Inferior parietal cortex (tissue), 1 donor: ENCODE measurements around the gene ALOX12.
"Not testable (repeated sequence)": the region's sequence is repeated elsewhere in the genome, so short reads cannot be mapped to it uniquely, and the experiment has no call there.

Experiments used
- DNase-seq: peaks from one replicate; pipeline ENCODE4 v3.0.0-alpha.2; 2016; ENCODE audit errors: extremely low spot score

Gene ALOX12, protein sequence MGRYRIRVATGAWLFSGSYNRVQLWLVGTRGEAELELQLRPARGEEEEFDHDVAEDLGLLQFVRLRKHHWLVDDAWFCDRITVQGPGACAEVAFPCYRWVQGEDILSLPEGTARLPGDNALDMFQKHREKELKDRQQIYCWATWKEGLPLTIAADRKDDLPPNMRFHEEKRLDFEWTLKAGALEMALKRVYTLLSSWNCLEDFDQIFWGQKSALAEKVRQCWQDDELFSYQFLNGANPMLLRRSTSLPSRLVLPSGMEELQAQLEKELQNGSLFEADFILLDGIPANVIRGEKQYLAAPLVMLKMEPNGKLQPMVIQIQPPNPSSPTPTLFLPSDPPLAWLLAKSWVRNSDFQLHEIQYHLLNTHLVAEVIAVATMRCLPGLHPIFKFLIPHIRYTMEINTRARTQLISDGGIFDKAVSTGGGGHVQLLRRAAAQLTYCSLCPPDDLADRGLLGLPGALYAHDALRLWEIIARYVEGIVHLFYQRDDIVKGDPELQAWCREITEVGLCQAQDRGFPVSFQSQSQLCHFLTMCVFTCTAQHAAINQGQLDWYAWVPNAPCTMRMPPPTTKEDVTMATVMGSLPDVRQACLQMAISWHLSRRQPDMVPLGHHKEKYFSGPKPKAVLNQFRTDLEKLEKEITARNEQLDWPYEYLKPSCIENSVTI

DNA sequence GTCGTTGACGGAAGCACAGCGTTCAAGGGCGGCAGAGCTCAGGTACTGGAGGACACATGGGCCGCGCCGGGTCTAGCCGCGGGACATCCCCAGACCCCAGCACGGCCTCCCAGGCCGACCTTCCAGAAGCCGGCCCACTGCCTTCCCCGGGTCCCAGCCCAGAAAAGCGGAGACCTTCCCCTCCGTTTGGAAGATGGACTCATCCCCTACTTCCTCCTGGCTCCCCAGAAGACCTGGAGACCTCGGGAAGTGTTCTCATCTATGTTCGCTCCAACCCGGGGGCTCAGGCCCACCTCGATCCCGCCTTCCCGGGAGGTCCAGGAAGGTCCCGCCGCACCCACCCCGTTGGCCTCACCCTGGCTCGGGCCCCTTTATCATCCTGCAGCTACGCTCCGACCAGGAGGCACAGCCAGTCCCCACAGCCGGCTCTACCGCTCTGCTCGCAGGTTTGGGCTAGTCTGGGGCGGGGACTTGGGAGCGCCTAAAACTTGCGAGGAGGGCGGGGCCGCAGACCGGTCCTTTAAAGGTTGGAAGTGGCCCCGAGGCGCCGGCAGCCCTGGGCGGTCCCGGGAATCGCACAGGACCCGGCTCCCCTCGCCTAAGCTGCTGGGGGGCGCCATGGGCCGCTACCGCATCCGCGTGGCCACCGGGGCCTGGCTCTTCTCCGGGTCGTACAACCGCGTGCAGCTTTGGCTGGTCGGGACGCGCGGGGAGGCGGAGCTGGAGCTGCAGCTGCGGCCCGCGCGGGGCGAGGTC is at the start of gene ALOX12:
ALOX12 (plus strand) TSS at position 550 of the 756 bp plus-strand sequence; CDS start at position 619, 69 bp downstream.
- DNase-seq = no peak

DNA sequence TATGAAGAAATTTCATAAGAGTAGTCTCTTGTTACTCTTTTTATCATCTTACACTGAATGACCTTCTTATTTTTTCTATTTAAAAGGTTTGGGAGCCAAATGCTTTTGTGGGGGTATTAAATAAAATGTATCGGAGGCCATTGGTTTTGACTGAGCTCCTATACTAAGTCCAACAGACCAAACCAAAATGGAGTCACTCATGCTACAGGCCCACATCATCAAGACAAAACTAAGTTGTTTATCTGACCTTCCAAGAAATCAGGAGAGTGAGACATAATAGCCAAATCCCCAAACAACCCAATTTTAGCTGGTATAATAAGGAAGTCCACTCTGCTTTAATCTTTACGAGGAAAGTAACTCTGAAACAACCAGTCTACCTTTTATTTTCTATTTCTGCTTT is 48.1 kb upstream of the ALOX12 start:
- DNase-seq = no peak

DNA sequence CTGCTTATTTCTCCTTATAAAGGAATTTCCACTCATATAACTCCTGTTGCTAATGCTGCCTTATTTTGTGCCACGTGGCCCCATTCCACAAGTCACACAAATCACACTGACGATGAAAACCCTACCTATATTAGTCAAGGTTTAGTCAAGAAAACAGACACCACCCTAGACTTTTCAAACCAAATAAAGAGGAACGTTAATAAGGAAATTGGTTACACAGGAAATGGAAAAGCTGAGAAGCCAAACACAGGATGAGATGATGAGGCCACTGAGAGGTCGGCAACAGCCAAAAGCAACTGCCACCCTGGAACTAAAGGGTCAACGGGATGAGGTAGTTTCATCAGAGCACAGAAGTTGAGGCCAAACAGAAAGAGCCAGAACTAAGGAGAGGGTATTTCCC is 47.3 kb upstream of the ALOX12 start:
- no peak for DNase-seq

DNA sequence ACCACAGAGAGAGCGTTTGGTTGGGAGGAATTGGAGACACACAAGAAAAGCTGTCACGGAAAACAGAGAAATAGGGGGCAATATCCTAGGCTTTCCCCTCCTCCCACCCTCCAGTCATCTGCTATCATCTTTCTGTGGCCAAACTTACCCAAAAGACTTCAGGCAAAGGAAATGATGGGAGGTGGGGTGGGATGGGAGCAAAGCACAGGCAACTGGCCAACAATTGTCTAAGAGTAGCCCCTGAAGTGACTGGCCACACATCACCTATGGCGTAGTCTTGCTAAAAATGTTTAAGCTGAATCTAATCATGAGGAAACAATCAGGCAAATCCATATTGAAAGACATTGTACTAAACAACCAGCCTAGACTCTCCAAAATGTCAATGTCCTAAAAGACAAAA is 46.9 kb upstream of the ALOX12 start:
- DNase-seq = no peak

DNA sequence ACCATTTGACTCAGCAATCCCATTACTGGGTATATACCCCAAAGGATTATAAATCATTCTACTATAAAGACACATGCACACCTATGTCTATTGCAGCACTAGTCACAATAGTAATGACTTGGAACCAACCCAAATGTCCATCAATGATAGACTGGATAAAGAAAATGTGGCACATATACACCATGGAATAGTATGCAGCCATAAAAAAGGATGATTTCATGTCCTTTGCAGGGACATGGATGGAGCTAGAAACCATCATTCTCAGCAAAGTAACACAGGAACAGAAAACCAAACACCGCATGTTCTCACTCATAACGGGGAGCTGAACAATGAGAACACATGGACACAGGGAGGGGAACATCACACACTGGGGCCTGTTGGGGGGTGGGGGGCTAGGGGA is 44.9 kb upstream of the ALOX12 start:
- DNase-seq = not testable (repeated sequence)

DNA sequence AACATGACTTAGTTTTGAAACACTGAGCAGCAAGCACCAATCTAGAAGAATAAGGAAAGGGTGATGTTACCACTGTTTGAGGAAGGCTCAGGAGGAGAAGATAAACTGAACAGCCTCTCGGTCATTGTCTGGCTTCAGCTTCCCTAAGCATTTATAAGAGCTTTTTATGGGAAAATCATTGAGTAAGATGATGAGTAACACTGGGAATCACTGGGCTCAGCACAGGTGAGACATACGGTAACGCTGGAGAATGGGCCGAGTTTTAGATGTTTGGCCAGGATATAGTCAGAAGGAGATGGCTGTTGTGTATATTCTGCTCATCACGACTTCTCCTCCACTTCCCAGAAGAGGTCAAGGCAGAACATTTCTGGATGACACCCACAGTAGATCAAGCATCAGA is 42.2 kb upstream of the ALOX12 start:
- DNase-seq = no peak

DNA sequence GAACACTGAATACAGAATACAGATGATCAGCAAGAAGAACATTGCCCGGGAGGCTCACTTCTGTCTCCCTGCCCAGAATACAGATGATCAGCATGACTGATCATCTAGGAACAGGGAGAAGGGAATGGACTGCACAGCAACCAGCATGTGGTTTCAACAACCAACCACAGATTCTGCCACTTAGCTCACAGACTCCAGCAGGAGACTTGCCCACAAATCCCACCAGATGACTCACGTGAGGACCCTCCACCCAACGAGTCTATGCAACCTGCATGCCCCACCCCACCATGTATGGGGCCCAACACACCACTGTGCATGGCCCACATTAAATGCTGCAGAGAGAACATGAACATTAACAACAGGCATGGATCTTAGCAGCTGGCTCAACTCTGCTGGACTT is 36.1 kb upstream of the ALOX12 start:
- no peak for DNase-seq

DNA sequence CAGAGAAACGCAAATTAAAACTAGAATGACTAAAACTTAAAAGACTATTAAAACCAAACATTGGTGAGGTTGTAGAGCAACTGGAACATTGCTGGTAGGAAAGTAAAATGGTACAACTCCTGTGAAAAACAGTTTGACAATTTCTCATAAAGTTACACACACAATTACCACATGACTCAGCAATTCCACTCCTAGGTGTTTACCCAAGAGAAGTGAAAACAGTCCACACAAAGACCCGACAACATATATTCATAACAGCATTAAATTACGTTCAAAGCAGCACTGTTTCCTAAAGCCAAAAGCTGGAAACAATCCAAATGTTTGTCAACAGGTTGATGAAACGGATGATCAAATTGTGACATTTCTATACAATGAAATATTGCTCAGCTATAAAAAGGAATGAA is 26.5 kb upstream of the ALOX12 start:
- no peak for DNase-seq

DNA sequence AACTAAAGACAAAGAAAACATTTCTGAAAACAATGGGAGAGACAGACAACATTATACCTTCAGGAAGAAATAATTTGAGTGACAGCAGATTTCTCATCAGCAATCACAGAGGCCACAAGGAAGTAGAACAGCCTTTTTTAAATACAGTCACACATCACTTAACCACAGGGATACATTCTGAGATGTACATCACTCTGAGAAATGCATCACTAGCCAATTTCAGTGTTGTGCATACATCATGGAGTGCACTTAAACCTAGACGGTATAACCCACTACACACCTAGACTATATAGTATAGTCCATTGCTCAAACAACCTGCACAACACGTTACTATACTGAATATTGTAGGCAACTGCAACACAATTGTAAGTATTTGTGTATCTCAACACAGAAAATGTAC is 24.9 kb upstream of the ALOX12 start:
- no peak for DNase-seq

DNA sequence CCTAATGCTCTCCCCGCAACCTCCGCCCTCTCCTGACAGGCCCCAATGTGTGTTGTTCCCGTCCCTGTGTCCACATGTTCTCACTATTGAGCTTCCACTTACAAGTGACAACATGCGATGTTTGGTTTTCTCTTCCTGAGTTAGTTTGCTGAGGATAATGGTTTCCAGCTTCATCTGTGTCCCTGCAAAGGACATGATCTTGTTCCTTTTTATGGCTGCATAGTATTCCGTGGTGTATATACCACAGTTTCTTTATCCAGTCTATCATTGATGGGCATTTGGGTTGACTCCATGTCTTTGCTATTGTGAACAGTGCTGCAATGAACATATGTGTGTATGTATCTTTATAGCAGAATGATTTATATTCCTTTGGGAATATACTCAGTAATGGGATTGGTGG is 16.4 kb upstream of the ALOX12 start:
- DNase-seq = not testable (repeated sequence)

DNA sequence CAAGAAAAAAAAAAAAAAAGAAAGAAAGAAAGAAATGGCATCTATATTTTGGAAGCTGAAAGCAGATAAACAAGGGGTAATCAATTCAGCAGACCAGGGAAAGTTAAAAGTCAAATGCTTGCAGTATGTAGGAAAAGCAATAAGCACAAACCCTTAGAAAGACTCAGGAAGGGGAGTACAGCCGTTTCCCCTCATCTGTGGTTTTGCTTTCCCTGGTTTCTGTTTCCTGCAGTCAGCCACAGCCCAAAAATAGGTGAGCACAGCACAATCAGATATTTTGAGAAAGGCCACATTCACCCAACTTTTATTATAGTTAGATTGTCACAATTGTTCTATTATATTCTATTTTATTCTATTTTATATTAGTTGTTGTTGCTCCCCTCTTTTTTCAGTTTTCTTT is 14.4 kb upstream of the ALOX12 start:
- no peak for DNase-seq

DNA sequence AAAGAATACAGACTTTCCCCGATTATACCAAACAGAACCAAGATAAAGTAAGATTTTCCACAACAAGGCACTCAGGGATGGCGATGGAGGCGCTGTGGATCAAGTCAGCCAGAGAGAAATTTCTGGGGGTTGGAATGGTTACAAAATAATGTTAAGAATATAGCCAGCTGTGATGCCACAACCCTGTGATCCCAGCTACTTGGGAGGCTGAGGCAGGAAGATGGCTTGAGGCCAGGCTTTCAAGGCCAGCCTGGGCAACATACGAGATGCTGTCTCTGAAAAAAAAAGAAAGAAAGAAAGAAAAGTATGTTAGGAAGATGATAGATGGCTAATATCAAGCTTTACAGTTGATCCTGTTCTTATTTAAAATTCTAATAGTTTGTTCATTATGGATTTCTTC is 10.6 kb upstream of the ALOX12 start:
- DNase-seq = no peak

DNA sequence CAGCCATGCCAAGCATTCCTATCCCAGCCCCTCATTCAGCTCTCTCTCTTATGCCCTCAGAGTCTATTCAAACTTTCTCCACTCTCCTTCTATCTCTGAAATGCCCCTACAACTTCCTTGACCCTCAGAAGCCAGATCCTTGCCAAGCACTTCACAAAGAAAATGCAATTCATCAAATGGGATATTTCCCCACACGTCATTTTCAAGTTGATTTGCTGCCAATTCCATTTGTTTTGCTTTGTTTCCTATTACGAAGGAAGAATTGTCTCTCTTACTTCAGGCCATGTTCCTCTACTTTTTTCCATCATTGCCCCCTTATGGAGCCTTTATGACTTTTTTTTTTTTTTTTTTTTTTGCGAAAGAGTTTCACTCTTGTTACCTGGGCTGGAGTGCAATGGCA is 9.2 kb upstream of the ALOX12 start:
- no peak for DNase-seq

DNA sequence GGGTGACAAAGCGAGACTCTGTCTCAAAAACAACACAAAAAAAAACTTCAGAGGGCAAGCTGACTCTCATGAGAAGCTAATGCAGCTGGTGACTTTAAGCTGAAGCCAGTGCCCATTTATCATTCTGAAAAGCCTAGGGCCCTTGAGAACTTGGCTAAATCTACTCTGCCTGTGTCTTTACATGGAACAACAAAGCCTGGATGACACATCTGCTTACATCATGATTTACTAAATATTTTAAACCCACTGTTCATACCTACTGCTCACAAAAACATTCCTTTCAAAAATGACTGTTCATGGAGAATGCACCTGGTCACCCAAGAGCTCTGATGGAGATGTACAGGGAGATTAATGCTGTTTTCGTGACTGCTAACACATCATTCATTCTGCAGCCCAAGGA is 6.1 kb upstream of the ALOX12 start:
- DNase-seq = no peak

DNA sequence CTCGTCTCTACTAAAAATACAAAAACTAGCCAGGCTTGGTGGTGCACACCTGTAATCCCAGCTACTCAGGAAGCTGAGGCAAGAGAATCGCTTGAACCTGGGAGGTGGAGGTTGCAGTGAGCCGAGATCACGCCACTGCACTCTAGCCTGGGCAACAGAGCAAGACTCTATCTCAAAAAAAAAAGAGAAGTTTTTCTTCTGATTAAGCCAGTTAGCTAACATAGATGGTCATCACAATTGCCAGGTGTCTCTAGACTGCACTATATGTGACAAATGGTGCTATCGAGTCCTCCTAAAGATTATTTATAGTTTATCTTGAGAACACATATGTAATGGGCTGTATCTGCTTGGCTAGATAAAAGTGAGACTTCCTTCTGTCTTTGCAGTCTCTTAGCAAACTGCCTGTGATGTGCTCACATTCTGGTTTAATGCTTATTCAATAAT is 2.2 kb upstream of the ALOX12 start:
- DNase-seq = not testable (repeated sequence)

DNA sequence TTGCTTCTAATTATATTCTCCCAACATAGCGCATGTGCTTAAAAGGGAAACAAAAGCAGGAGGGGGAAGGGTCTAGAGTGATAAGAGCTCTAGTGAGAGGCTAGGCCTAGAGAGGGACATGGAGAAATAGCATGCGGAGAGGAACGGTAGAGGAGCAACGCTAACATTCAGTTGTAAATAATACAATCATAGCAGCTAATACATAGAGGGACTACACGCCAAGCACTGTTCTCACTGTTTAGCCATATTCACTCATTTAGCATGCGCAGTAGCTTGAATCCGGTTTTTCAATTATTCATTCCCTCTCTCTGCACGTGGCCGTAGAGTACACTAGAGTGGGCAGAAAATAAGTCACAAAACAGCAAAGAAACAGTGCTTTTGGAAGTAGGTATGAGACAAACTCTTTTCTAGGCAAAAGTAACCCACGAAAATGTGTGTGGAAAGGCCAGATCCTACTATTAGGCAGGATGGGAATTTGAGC is 1.7 kb upstream of the ALOX12 start:
- peak; percentile 13 for DNase-seq

DNA sequence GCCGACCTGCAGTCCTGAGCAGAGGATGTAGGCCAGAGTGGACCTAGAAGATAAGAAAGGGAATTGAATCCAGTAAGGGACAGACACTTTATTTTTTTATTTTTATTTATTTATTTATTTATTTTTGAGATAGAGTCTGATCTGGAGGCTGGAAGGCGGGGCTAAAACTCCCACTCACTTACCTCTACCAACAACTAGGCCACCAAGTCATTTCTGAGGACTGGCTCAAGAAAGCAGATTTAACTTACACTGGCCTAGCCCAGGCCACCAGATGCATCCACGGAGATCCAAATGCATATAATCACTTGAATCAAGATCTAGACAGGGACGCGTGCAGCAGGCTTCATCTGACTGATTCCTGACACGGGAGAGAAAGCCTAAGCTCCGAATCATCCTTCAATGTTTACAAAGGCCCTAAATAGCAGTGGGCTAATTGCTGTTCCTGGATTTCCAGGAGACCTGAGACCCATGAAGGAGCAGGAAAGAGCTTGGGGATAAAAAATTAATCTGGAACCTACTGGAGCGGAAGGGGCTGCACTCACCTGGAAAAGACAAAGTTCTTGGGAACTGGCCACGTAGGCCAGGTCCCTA is 1.1 kb upstream of the ALOX12 start:
- no peak for DNase-seq

DNA sequence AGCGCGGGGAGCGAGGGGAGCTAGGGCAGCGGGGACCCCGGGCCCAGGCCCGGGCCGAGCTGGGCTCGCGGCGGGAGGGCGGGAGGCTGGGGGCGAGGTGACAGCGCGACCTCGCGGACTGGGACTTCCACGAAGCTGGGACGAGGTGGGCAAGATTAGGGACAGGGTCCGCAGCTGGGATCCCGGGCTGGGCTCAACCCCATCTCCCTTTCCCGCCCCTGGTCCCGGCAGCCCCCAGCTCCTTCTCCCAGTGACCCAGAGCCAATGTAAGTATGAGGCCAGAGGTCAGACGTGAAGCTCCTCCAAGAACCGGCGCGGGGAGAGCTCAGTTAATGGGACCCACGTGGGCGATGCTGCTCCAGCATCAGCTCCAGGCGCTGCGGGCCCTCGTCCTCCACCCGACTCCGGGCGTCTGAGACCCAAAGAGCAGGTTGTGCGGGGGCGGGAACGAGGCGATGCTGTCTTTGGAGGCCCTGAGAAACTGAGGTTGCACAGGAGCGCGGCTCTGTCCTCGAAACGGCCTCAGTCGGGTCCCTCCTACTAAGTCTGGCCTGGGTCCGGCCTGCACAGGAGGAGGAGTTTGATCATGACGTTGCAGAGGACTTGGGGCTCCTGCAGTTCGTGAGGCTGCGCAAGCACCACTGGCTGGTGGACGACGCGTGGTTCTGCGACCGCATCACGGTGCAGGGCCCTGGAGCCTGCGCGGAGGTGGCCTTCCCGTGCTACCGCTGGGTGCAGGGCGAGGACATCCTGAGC is 585 bp downstream of the ALOX12 start:
- no peak for DNase-seq

DNA sequence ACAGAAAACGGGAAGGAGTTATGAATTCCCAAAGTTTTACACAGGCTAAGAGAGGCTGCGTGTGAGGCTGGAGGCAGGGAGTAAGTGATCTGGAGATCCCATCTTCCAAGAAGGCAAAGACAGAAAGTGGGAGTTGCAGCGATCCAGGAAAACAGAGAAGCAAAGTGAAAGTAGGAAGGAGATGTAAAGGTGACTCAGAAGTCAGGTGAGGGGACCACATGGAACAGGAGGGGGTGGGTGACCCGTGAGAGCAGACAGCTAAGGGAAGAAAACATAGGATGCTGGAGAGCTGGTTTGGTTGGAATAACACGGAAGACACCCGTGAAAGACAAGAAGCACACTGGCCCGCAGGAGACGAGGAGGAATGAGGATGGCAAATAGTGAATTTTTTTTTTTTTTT is 1.3 kb downstream of the ALOX12 start:
- DNase-seq = no peak

DNA sequence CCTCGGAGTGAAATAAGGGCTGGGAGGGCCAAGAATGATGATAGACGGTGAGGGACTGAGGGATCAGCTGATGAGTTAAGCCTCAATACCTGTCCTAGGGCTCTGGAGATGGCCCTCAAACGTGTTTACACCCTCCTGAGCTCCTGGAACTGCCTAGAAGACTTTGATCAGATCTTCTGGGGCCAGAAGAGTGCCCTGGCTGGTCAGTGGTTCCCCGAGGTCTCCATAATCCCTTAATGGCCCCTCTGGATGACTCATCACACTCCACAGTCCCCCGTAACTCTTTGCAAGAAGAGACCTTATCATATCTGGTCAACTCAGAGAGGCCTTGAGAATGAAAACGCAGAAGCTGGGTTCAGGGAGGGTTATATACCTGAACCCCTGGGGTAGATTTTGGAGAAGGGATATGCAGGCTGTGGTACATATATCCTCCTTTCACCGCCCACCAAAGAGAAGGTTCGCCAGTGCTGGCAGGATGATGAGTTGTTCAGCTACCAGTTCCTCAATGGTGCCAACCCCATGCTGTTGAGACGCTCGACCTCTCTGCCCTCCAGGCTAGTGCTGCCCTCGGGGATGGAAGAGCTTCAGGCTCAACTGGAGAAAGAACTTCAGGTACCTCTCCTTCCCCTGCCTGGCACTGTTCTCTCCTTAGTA is 3.1 kb downstream of the ALOX12 start:
- DNase-seq = no peak
